ENCODE measurements around the gene SDCCAG8. TPM values are rescaled to one million over a fixed set of nuclear protein-coding genes. Genes with fewer than 3 reads are reported as not detected.
"Not testable (repeated sequence)": the region's sequence is repeated elsewhere in the genome, so short reads cannot be mapped to it uniquely, and the experiment has no call there.

SDCCAG8 gene
- total RNA-seq, 2 donors from 2014 or later, result 49.0 to 56.4 TPM

- TF ChIP-seq POLR2A (IDR thresholded peaks at IDR 0.05), result no peak
- no peak for TF ChIP-seq CTCF (IDR thresholded peaks at IDR 0.05)
Observed at GRCh38 chr1:243336163-243336562, 80.3 kb downstream of the SDCCAG8 start.

GRCh38 chr1:243338848-243339247 is 83.0 kb downstream of the SDCCAG8 start:
- H3K4me1 ChIP-seq; H3K4me3 ChIP-seq; H3K27me3 ChIP-seq; ATAC-seq; H3K36me3 ChIP-seq (replicated peaks in 1 of 2; ENCODE audit: insufficient read depth in 1 of 2, low read depth in 2 of 2); H3K9me3 ChIP-seq; intact Hi-C loops (cut with DNase I); DNase-seq; H3K27ac ChIP-seq: not testable (repeated sequence)
- WGBS, 2 donors, result 84 to 88% methylated on average over 4 of the region's 4 CpGs

More at GRCh38 chr1:243336163-243336562, 80.3 kb downstream of the SDCCAG8 start:
- ATAC-seq, result no peak
- H3K4me1 ChIP-seq, result no peaks in the 10 kb centered on the region
- H3K27ac ChIP-seq, result no peak overlapping the region
- intact Hi-C loops (cut with DNase I), result no loop called here
- H3K9me3 ChIP-seq, result no peaks in the 10 kb centered on the region
- no peak for DNase-seq
- H3K36me3 ChIP-seq (replicated peaks in 1 of 2; ENCODE audit: insufficient read depth in 1 of 2, low read depth in 2 of 2), result peaks cover 0 to 3% of the 10 kb centered on the region in 2 donors
- WGBS, 2 donors, result 87 to 100% methylated on average over 2 of the region's 2 CpGs
- H3K4me3 ChIP-seq, result no peak overlapping the region
- no peaks in the 10 kb centered on the region for H3K27me3 ChIP-seq

- H3K27ac ChIP-seq, result no peak overlapping the region
- intact Hi-C loops (cut with DNase I), result no loop called here
- no peak for ATAC-seq
- no peaks in the 10 kb centered on the region for H3K4me1 ChIP-seq
- no peak overlapping the region for H3K4me3 ChIP-seq
- WGBS, 2 donors, result 44 to 46% methylated on average over 2 of the region's 2 CpGs
- no peaks in the 10 kb centered on the region for H3K27me3 ChIP-seq
- TF ChIP-seq CTCF (IDR thresholded peaks at IDR 0.05), result no peak
- TF ChIP-seq POLR2A (IDR thresholded peaks at IDR 0.05), result no peak
- H3K36me3 ChIP-seq (replicated peaks in 1 of 2; ENCODE audit: insufficient read depth in 1 of 2, low read depth in 2 of 2), result no peaks in the 10 kb centered on the region
- H3K9me3 ChIP-seq, result no peaks in the 10 kb centered on the region
- DNase-seq, result no peak
Observed at GRCh38 chr1:243341074-243341473, 85.2 kb downstream of the SDCCAG8 start.

- Histone ChIP-seq H3K27me3 (no peaks in the 10 kb centered on the region), H3K36me3 (replicated peaks in 1 of 2; ENCODE audit: insufficient read depth in 1 of 2, low read depth in 2 of 2) (peaks cover 0 to 2% of the 10 kb centered on the region in 2 donors), H3K4me3 (no peak overlapping the region), H3K9me3 (no peaks in the 10 kb centered on the region), H3K27ac (no peak overlapping the region), H3K4me1 (no peaks in the 10 kb centered on the region)
- ATAC-seq, result peak; percentile 77
- DNase-seq, result no peak
- WGBS, 2 donors, result 40 to 41% methylated on average over 5 of the region's 5 CpGs
- intact Hi-C loops (cut with DNase I), result no loop called here
- TF ChIP-seq POLR2A (IDR thresholded peaks at IDR 0.05) (no peak), CTCF (IDR thresholded peaks at IDR 0.05) (peak in 6 of 7 experiments; percentile 57 to 76 (median 66))
Observed at GRCh38 chr1:243343970-243344937, 88.4 kb downstream of the SDCCAG8 start.

- Histone ChIP-seq H3K9me3 (no peaks in the 10 kb centered on the region), H3K4me3 (no peak overlapping the region), H3K27me3 (no peaks in the 10 kb centered on the region), H3K4me1 (no peaks in the 10 kb centered on the region), H3K36me3 (replicated peaks in 1 of 2; ENCODE audit: insufficient read depth in 1 of 2, low read depth in 2 of 2) (peaks cover 0 to 2% of the 10 kb centered on the region in 2 donors), H3K27ac (no peak overlapping the region)
- DNase-seq (peak in 3 of 4 donors; percentile 16 to 28 (median 16)), ATAC-seq (peak; percentile 35)
- TF ChIP-seq CTCF (IDR thresholded peaks at IDR 0.05) (peak in 4 of 7 experiments; percentile 7 to 22 (median 16)), POLR2A (IDR thresholded peaks at IDR 0.05) (no peak)
- intact Hi-C loops (cut with DNase I), result no loop called here
- WGBS, 2 donors, result 20 to 21% methylated on average over 1 of the region's 1 CpG
Observed at GRCh38 chr1:243345205-243345604, 89.4 kb downstream of the SDCCAG8 start.

All from body of pancreas (tissue), 4 donors.